K562 (cell line): ENCODE results near the gene ENOSF1. TPM values are rescaled to one million over a fixed set of nuclear protein-coding genes. Genes with fewer than 3 reads are reported as not detected.

Experiments
- FOS ChIP-seq: IDR thresholded peaks from 3 replicates; pipeline ENCODE4 v1.6.1; 2011; ENCODE audit not compliant: insufficient read length; ENCODE audit errors: extremely low read depth
- KLF6 ChIP-seq: fragments of 250-450 bp; sonication (Bioruptor Pico); IDR thresholded peaks from 2 replicates; pipeline ENCODE4 v1.4.0; 2020; ENCODE audit warnings: mild to moderate bottlenecking, moderate library complexity, borderline replicate concordance
- L3MBTL2 ChIP-seq: fragments of 450-650 bp; IDR thresholded peaks from 2 replicates; pipeline ENCODE4 v1.6.1; 2016; ENCODE audit warnings: mild to moderate bottlenecking, moderate library complexity
- polyA plus RNA-seq, 8 experiments: library from polyadenylated mRNA; depleted of rRNA in 4 of 8; stranded (reverse) in 5 of 8; unstranded in 3 of 8; fragments of >200 nt; fragmentation: Nextera tagmentation in 2 of 8; fragmentation: Illumina TruSeq in 1 of 8; extraction: Ambion mirVana in 2 of 8; extraction: Trizol in 1 of 8; gene quantifications; 2 replicates each; pipeline versions ENCODE4 v1.2.1 to v1.2.3, GENCODE V29; 2011 to 2014; ENCODE audit warnings: inconsistent platforms in 1 of 8, missing spikeins in 1 of 8
- total RNA-seq, 7 experiments: library from RNA; depleted of rRNA in 6 of 7; stranded (reverse); fragments of >200 nt in 6 of 7; fragmentation: Illumina TruSeq in 2 of 7; extraction: Trizol in 2 of 7; gene quantifications; 2 replicates each; pipeline versions ENCODE4 v1.2.1 to v1.2.3, GENCODE V29; 2011 to 2021; ENCODE audit warnings: low replicate concordance in 1 of 7
- TF ChIP-seq, protein P1 (sequence below): sonication (generic); formaldehyde crosslinking; IDR thresholded peaks from 2 replicates; pipeline ENCODE4 v1.8.0; 2023; ENCODE audit warnings: mild to moderate bottlenecking, missing genetic modification reagents
- TF ChIP-seq, protein P2 (sequence below), 2 experiments: fragments of 450-650 bp in 1 of 2; sonication (generic) in 1 of 2; formaldehyde crosslinking in 1 of 2; IDR thresholded peaks; 2 replicates each; pipeline versions ENCODE4 v1.7.1 to v1.9.0; 2016 to 2022; ENCODE audit warnings: inconsistent platforms in 1 of 2, mild to moderate bottlenecking in 1 of 2, missing genetic modification reagents in 1 of 2
- TF ChIP-seq, protein P3 (sequence below): sonication (generic); formaldehyde crosslinking; IDR thresholded peaks from 2 replicates; pipeline ENCODE4 v1.8.0; 2023; ENCODE audit warnings: missing genetic modification reagents, mild to moderate bottlenecking, borderline replicate concordance
- TF ChIP-seq, protein P4 (sequence below): fragments of 250-450 bp; sonication (Bioruptor Pico); IDR thresholded peaks from 2 replicates; pipeline ENCODE4 v1.8.0; 2022; ENCODE audit warnings: moderate library complexity, mild to moderate bottlenecking, inconsistent platforms

The ENOSF1 gene
- total and polyA plus RNA-seq, 9 of the 15 experiments (the other 6 are each of a cell fraction or from before 2014, with no cell fraction given) = 15.5 to 66.4 (median 46.5) TPM

DNA sequence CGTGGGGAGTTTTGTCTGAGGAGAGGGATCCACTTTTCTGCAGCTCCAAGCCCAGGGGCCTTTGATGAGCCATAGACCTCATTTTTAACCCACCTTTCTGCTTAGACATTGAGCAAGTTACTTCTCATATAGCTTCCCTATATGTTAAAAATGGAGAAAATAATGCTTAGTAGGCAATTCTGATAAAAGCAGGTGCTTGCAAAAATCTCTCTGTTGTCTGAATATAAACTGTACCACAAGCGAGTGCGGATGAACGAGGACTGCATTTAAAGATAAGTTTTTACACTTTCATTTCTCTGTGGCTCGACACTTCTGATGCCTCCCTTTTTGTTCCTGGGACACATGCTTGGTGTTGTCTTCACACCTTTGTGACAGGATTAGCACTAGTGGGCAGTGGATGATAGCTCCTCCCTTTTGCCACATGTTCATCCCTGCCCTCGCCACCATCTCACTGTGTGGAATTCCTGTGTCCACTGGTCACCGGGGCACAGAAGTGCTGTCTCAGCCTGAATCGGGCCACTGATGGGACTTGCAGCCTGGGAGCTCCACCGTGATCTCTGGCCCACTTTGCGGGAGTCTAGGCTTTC lies 53.4 kb downstream of the ENOSF1 start (continued):
- TF ChIP-seq, protein P1, sequence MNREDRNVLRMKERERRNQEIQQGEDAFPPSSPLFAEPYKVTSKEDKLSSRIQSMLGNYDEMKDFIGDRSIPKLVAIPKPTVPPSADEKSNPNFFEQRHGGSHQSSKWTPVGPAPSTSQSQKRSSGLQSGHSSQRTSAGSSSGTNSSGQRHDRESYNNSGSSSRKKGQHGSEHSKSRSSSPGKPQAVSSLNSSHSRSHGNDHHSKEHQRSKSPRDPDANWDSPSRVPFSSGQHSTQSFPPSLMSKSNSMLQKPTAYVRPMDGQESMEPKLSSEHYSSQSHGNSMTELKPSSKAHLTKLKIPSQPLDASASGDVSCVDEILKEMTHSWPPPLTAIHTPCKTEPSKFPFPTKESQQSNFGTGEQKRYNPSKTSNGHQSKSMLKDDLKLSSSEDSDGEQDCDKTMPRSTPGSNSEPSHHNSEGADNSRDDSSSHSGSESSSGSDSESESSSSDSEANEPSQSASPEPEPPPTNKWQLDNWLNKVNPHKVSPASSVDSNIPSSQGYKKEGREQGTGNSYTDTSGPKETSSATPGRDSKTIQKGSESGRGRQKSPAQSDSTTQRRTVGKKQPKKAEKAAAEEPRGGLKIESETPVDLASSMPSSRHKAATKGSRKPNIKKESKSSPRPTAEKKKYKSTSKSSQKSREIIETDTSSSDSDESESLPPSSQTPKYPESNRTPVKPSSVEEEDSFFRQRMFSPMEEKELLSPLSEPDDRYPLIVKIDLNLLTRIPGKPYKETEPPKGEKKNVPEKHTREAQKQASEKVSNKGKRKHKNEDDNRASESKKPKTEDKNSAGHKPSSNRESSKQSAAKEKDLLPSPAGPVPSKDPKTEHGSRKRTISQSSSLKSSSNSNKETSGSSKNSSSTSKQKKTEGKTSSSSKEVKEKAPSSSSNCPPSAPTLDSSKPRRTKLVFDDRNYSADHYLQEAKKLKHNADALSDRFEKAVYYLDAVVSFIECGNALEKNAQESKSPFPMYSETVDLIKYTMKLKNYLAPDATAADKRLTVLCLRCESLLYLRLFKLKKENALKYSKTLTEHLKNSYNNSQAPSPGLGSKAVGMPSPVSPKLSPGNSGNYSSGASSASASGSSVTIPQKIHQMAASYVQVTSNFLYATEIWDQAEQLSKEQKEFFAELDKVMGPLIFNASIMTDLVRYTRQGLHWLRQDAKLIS (CRISPR knock-in tag) = no peak
- TF ChIP-seq, protein P2, sequence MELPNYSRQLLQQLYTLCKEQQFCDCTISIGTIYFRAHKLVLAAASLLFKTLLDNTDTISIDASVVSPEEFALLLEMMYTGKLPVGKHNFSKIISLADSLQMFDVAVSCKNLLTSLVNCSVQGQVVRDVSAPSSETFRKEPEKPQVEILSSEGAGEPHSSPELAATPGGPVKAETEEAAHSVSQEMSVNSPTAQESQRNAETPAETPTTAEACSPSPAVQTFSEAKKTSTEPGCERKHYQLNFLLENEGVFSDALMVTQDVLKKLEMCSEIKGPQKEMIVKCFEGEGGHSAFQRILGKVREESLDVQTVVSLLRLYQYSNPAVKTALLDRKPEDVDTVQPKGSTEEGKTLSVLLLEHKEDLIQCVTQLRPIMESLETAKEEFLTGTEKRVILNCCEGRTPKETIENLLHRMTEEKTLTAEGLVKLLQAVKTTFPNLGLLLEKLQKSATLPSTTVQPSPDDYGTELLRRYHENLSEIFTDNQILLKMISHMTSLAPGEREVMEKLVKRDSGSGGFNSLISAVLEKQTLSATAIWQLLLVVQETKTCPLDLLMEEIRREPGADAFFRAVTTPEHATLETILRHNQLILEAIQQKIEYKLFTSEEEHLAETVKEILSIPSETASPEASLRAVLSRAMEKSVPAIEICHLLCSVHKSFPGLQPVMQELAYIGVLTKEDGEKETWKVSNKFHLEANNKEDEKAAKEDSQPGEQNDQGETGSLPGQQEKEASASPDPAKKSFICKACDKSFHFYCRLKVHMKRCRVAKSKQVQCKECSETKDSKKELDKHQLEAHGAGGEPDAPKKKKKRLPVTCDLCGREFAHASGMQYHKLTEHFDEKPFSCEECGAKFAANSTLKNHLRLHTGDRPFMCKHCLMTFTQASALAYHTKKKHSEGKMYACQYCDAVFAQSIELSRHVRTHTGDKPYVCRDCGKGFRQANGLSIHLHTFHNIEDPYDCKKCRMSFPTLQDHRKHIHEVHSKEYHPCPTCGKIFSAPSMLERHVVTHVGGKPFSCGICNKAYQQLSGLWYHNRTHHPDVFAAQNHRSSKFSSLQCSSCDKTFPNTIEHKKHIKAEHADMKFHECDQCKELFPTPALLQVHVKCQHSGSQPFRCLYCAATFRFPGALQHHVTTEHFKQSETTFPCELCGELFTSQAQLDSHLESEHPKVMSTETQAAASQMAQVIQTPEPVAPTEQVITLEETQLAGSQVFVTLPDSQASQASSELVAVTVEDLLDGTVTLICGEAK (IDR thresholded peaks at IDR 0.05) = 0 out of 2 replicates have a peak, but pooled peaks have one; percentile 1
- TF ChIP-seq, protein P2 (CRISPR knock-in tag; IDR thresholded peaks at IDR 0.05) = no peak
- TF ChIP-seq, protein P3, sequence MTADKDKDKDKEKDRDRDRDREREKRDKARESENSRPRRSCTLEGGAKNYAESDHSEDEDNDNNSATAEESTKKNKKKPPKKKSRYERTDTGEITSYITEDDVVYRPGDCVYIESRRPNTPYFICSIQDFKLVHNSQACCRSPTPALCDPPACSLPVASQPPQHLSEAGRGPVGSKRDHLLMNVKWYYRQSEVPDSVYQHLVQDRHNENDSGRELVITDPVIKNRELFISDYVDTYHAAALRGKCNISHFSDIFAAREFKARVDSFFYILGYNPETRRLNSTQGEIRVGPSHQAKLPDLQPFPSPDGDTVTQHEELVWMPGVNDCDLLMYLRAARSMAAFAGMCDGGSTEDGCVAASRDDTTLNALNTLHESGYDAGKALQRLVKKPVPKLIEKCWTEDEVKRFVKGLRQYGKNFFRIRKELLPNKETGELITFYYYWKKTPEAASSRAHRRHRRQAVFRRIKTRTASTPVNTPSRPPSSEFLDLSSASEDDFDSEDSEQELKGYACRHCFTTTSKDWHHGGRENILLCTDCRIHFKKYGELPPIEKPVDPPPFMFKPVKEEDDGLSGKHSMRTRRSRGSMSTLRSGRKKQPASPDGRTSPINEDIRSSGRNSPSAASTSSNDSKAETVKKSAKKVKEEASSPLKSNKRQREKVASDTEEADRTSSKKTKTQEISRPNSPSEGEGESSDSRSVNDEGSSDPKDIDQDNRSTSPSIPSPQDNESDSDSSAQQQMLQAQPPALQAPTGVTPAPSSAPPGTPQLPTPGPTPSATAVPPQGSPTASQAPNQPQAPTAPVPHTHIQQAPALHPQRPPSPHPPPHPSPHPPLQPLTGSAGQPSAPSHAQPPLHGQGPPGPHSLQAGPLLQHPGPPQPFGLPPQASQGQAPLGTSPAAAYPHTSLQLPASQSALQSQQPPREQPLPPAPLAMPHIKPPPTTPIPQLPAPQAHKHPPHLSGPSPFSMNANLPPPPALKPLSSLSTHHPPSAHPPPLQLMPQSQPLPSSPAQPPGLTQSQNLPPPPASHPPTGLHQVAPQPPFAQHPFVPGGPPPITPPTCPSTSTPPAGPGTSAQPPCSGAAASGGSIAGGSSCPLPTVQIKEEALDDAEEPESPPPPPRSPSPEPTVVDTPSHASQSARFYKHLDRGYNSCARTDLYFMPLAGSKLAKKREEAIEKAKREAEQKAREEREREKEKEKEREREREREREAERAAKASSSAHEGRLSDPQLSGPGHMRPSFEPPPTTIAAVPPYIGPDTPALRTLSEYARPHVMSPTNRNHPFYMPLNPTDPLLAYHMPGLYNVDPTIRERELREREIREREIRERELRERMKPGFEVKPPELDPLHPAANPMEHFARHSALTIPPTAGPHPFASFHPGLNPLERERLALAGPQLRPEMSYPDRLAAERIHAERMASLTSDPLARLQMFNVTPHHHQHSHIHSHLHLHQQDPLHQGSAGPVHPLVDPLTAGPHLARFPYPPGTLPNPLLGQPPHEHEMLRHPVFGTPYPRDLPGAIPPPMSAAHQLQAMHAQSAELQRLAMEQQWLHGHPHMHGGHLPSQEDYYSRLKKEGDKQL (CRISPR knock-in tag) = no peak
- TF ChIP-seq FOS (no peak), L3MBTL2 (peak; percentile 45; the same call in 1 of the 2 replicates), KLF6 (CRISPR knock-in tag) (no peak)
- TF ChIP-seq, protein P4, sequence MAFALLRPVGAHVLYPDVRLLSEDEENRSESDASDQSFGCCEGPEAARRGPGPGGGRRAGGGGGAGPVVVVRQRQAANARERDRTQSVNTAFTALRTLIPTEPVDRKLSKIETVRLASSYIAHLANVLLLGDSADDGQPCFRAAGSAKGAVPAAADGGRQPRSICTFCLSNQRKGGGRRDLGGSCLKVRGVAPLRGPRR (CRISPR knock-in tag) = no peak
